IMR-90 (cell line): ENCODE data around the gene RBM7. TPM values are rescaled to one million over a fixed set of nuclear protein-coding genes. Genes with fewer than 3 reads are reported as not detected.
A peak's percentile ranks its signal among the peaks of the same experiment; 100 is the strongest.

ENCODE experiments used
- ATAC-seq: fragments of 200-7000 bp; cut with Tn5 transposase; 2 replicates; pipeline ENCODE4 v1.9.1; 2020; ENCODE audit warnings: low read depth, mild to moderate bottlenecking, moderate library complexity
- BruUV-seq: library from RNA; stranded (reverse); fragments of 400-500 nt; replicated peaks from 2 replicates; lab custom pipeline; 2021; lab: Mats Ljungman, UMichigan
- CTCF ChIA-PET: fragments of 300-600 bp; formaldehyde crosslinking; extraction: SDS; loops from one replicate; lab custom pipeline; 2021; ENCODE audit warnings: antibody characterized with exemption; lab: Yijun Ruan, JAX
- POLR2A ChIA-PET: fragments of 300-600 bp; sonication (Branson Sonifier 250); formaldehyde crosslinking; loops from one replicate; lab custom pipeline; 2022; ENCODE audit warnings: antibody characterized with exemption; ENCODE audit not compliant: unreplicated experiment; lab: Charles Lee
- DNase-seq: peaks from one replicate; pipeline ENCODE4 v3.0.0; 2013
- H2AFZ ChIP-seq: replicated peaks from 2 replicates; pipeline ENCODE3; 2013; ENCODE audit warnings: low read length, mild to moderate bottlenecking; ENCODE audit not compliant: poor library complexity
- H2AK5ac ChIP-seq: 2 replicates; pipeline ENCODE4 v1.6.1; 2013; ENCODE audit warnings: low read depth, low read length, inconsistent platforms
- H2AK9ac ChIP-seq: replicated peaks from 2 replicates; pipeline ENCODE3; 2013; ENCODE audit warnings: mild to moderate bottlenecking, low read depth, low read length, moderate library complexity; ENCODE audit not compliant: poor library complexity
- H2BK120ac ChIP-seq: 2 replicates; pipeline ENCODE4 v1.6.1; 2013; ENCODE audit warnings: low read depth, low read length, inconsistent platforms
- H2BK15ac ChIP-seq: 3 replicates; pipeline ENCODE4 v1.6.1; 2013; ENCODE audit warnings: low read depth, low read length, inconsistent platforms
- H2BK20ac ChIP-seq: 2 replicates; pipeline ENCODE4 v1.6.1; 2013; ENCODE audit warnings: low read depth, mild to moderate bottlenecking, inconsistent platforms, low read length, moderate library complexity
- H2BK5ac ChIP-seq: 2 replicates; pipeline ENCODE4 v1.6.1; 2013; ENCODE audit warnings: mild to moderate bottlenecking, low read depth, low read length, inconsistent platforms; ENCODE audit not compliant: poor library complexity, severe bottlenecking
- H3K14ac ChIP-seq: replicated peaks from 2 replicates; pipeline ENCODE4 v1.6.1; 2013; ENCODE audit warnings: low read depth, low read length, inconsistent platforms
- H3K18ac ChIP-seq: 2 replicates; pipeline ENCODE4 v1.6.1; 2013; ENCODE audit warnings: low read depth, low read length, control low read depth
- H3K23ac ChIP-seq: 2 replicates; pipeline ENCODE4 v1.6.1; 2013; ENCODE audit warnings: low read depth, low read length, inconsistent platforms
- H3K27ac ChIP-seq: 2 replicates; pipeline ENCODE4 v1.5.1; 2013; ENCODE audit warnings: mild to moderate bottlenecking, control low read depth, low read length; ENCODE audit not compliant: insufficient read depth
- H3K27me3 ChIP-seq: 2 replicates; pipeline ENCODE4 v1.6.1; 2013; ENCODE audit warnings: low read length; ENCODE audit not compliant: control insufficient read depth, insufficient read depth
- H3K36me3 ChIP-seq: 2 replicates; pipeline ENCODE4 v1.6.1; 2013; ENCODE audit warnings: low read length, mixed read lengths; ENCODE audit not compliant: control insufficient read depth, insufficient read depth
- H3K4ac ChIP-seq: 2 replicates; pipeline ENCODE4 v1.6.1; 2013; ENCODE audit warnings: low read depth, low read length, inconsistent platforms
- H3K4me1 ChIP-seq: 2 replicates; pipeline ENCODE4 v1.6.1; 2013; ENCODE audit warnings: low read length, mixed read lengths; ENCODE audit not compliant: control insufficient read depth, insufficient read depth
- H3K4me2 ChIP-seq: 2 replicates; pipeline ENCODE4 v1.6.1; 2013; ENCODE audit warnings: low read depth, mild to moderate bottlenecking, control low read depth, low read length, moderate library complexity
- H3K4me3 ChIP-seq: 2 replicates; pipeline ENCODE4 v1.5.1; 2013; ENCODE audit warnings: low read depth, mild to moderate bottlenecking, control low read depth, low read length, moderate library complexity; ENCODE audit not compliant: insufficient read depth
- H3K56ac ChIP-seq: 2 replicates; pipeline ENCODE4 v1.6.1; 2013; ENCODE audit warnings: low read length, inconsistent platforms; ENCODE audit not compliant: insufficient read depth; ENCODE audit errors: extremely low read depth
- H3K79me1 ChIP-seq, 2 experiments: 2 replicates each; pipeline ENCODE4 v1.6.1; 2013; ENCODE audit warnings: low read length in 2 of 2, inconsistent platforms in 1 of 2, low read depth in 1 of 2
- H3K9ac ChIP-seq: 2 replicates; pipeline ENCODE4 v1.6.1; 2013; ENCODE audit warnings: low read depth, low read length, control low read depth
- H3K9me1 ChIP-seq: 2 replicates; pipeline ENCODE4 v1.6.1; 2013; ENCODE audit warnings: low read length, inconsistent platforms; ENCODE audit not compliant: insufficient read depth
- H3K9me3 ChIP-seq: 2 replicates; pipeline ENCODE4 v1.6.1; 2013; ENCODE audit warnings: low read length; ENCODE audit not compliant: control insufficient read depth, insufficient read depth
- H4K20me1 ChIP-seq: 2 replicates; pipeline ENCODE4 v1.6.1; 2013; ENCODE audit warnings: low read length, inconsistent platforms; ENCODE audit not compliant: insufficient read depth
- H4K5ac ChIP-seq: 2 replicates; pipeline ENCODE4 v1.6.1; 2013; ENCODE audit warnings: mild to moderate bottlenecking, low read depth, low read length, control low read depth
- H4K8ac ChIP-seq, 2 experiments: 2 replicates each; pipeline ENCODE4 v1.6.1; 2013; ENCODE audit warnings: low read depth in 2 of 2, low read length in 2 of 2, control low read depth in 1 of 2, inconsistent platforms in 1 of 2
- H4K91ac ChIP-seq: 2 replicates; pipeline ENCODE4 v1.6.1; 2013; ENCODE audit warnings: low read depth, low read length, inconsistent platforms; ENCODE audit not compliant: insufficient read depth
- CEBPB ChIP-seq: IDR thresholded peaks from 2 replicates; pipeline ENCODE4 v1.6.1; 2012; ENCODE audit warnings: low read depth, low read length, improper control_type of control experiment
- MAFK ChIP-seq: IDR thresholded peaks from 2 replicates; pipeline ENCODE4 v1.6.1; 2012; ENCODE audit warnings: low read depth, low read length, improper control_type of control experiment
- MXI1 ChIP-seq: IDR thresholded peaks from 2 replicates; pipeline ENCODE4 v1.6.1; 2012; ENCODE audit warnings: low read depth, mild to moderate bottlenecking, low read length, moderate library complexity, borderline replicate concordance
- POLR2A ChIP-seq: IDR thresholded peaks from 2 replicates; pipeline ENCODE4 v1.6.1; 2012; ENCODE audit warnings: mild to moderate bottlenecking, low read depth, low read length
- RFX5 ChIP-seq: IDR thresholded peaks from 2 replicates; pipeline ENCODE4 v1.8.0; 2012; ENCODE audit warnings: low read depth, mild to moderate bottlenecking, low read length, moderate library complexity
- SMC3 ChIP-seq: fragments of 150-350 bp; IDR thresholded peaks from 2 replicates; pipeline ENCODE4 v1.6.1; 2016; ENCODE audit warnings: low read depth, mild to moderate bottlenecking, antibody characterized with exemption, low read length, moderate library complexity
- USF2 ChIP-seq: fragments of 150-350 bp; IDR thresholded peaks from 2 replicates; pipeline ENCODE4 v1.6.1; 2017; ENCODE audit warnings: mild to moderate bottlenecking, antibody characterized with exemption, low read length, low read depth
- WGBS, 2 experiments: methylation state at CpG; one replicate each; pipeline versions ENCODE4 v1.1.5 to v1.1.7; 2013; ENCODE audit warnings: missing lambda C conversion rate in 2 of 2; ENCODE audit not compliant: insufficient read length in 1 of 2; ENCODE audit errors: extremely low coverage in 2 of 2; 5-methylcytosine and 5-hydroxymethylcytosine counted together
- dilution Hi-C: fragments of 300-500 bp; cut with HindIII; formaldehyde crosslinking; loops from one replicate; pipeline ENCODE4 v1.14.3; 2018; ENCODE audit warnings: low sequenced_read_pairs; ENCODE audit not compliant: unreplicated experiment
- in situ Hi-C: fragments of 300-500 bp; cut with MboI; formaldehyde crosslinking; loops from 3 replicates; pipeline ENCODE4 v1.14.3; 2019; ENCODE audit warnings: low sequenced_read_pairs, inconsistent platforms, mixed read lengths
- intact Hi-C: fragments of 100-400 bp; cut with micrococcal nuclease; formaldehyde crosslinking; loops from 2 replicates; pipeline ENCODE4 v1.10.0; 2022
- polyA plus RNA-seq, 3 experiments: library from polyadenylated mRNA; depleted of rRNA; stranded (reverse); fragments of >200 nt; gene quantifications; 2 replicates each; pipeline ENCODE4 v1.2.3, GENCODE V29; 2012; ENCODE audit warnings: low replicate concordance in 1 of 3
- total RNA-seq: library from RNA; depleted of rRNA; stranded (reverse); fragments of >200 nt; gene quantifications from 2 replicates; pipeline ENCODE4 v1.2.3, GENCODE V29; 2012
- TF ChIP-seq, protein P1 (sequence below): conservative IDR thresholded peaks from 2 replicates; pipeline ENCODE4 v1.5.1; 2012; ENCODE audit warnings: mild to moderate bottlenecking, low read depth, low read length, improper control_type of control experiment

Gene RBM7
- total and polyA plus RNA-seq, 2 of the 4 experiments (the other 2 are of a cell fraction), result 27.8 to 111 TPM

DNA sequence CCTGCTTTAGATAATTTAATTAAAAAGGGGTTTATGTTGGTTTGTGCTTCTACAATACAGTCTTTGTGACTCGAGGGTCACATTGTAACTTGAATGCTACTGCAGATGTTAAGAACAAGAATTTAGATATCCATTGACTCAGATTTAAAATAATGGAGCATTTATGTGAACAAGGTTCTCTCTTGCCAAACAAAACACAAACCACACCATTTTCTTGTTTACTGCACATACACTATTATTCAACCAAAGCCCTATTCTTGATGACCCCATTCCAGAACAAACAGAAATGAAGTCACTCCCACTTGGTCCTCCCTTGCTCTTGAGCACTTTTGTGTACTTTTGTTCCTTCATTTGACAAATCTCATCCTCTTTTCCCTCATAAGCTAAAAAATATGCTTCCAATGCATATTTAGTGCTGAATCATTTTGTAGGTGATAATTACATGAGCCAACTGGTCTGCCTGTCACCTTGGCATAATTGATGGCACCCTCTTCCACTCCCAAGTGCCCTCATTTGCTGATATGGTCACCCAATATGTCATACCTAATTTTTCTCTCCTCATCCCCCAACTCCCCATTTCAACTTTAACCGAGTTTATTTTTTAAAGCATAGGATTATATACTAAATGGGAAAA is 3.0 kb upstream of the RBM7 start:
- Histone ChIP-seq H2BK120ac (peak overlapping the region; percentile 82), H4K91ac (peak overlapping the region; percentile 59; the same call in 1 of the 2 replicates), H2AFZ (no peak overlapping the region), H3K9ac (no peak overlapping the region), H3K4ac (peak overlapping the region; percentile 71; the same call in 1 of the 2 replicates), H3K56ac (peak overlapping the region; percentile 68; the same call in 1 of the 2 replicates), H3K9me3 (no peaks in the 10 kb centered on the region), H3K36me3 (no peaks in the 10 kb centered on the region), H2AK9ac (no peak overlapping the region), H3K14ac (peak overlapping the region; percentile 1), H2BK5ac (peak overlapping the region; percentile 90), H3K4me1 (peaks cover 4% of the 10 kb centered on the region; the same call in 1 of the 2 replicates), H2BK15ac (peak overlapping the region; percentile 49; the same call in 2 of the 3 replicates), H3K23ac (peak overlapping the region; percentile 57; the same call in 1 of the 2 replicates), H3K79me1 (peaks cover 5 to 9% of the 10 kb centered on the region in 2 experiments; a peak in 3 of 4 replicates), H4K8ac (peak overlapping the region; percentile 59 to 63; a peak in 2 of 4 replicates), H3K18ac (peak overlapping the region; percentile 62; the same call in 1 of the 2 replicates), H4K5ac (peak overlapping the region; percentile 52; the same call in 1 of the 2 replicates), H3K9me1 (0 out of 2 replicates have a peak, but pooled peaks cover 3% of the 10 kb centered on the region), H3K27ac (peak overlapping the region; percentile 91), H2BK20ac (peak overlapping the region; percentile 29), H4K20me1 (no peaks in the 10 kb centered on the region), H3K4me3 (no peak overlapping the region), H2AK5ac (peak overlapping the region; percentile 86; the same call in 1 of the 2 replicates), H3K27me3 (no peaks in the 10 kb centered on the region), H3K4me2 (peak overlapping the region; percentile 69)
- DNase-seq, result no peak
- in situ Hi-C loops, result loop anchor here (5.0 kb wide), 1 partner anchor 45 kb away; no protein-coding TSS in a partner anchor
- CTCF ChIA-PET, result interaction anchor here (1.0 to 1.7 kb wide), 2 partner anchors 15 to 49 kb away, joined by 4 to 7 read pairs; no protein-coding TSS in a partner anchor
- TF ChIP-seq RFX5 (no peak), MAFK (peak; percentile 56), CEBPB (no peak), POLR2A (no peak), SMC3 (no peak), USF2 (no peak), MXI1 (no peak)
- TF ChIP-seq, protein P1, sequence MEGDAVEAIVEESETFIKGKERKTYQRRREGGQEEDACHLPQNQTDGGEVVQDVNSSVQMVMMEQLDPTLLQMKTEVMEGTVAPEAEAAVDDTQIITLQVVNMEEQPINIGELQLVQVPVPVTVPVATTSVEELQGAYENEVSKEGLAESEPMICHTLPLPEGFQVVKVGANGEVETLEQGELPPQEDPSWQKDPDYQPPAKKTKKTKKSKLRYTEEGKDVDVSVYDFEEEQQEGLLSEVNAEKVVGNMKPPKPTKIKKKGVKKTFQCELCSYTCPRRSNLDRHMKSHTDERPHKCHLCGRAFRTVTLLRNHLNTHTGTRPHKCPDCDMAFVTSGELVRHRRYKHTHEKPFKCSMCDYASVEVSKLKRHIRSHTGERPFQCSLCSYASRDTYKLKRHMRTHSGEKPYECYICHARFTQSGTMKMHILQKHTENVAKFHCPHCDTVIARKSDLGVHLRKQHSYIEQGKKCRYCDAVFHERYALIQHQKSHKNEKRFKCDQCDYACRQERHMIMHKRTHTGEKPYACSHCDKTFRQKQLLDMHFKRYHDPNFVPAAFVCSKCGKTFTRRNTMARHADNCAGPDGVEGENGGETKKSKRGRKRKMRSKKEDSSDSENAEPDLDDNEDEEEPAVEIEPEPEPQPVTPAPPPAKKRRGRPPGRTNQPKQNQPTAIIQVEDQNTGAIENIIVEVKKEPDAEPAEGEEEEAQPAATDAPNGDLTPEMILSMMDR, result no peak
- BruUV-seq, result no TSS peak
- POLR2A ChIA-PET, result no interaction called here
- no peak for ATAC-seq
- WGBS, 2 experiments, result 100% methylated on average over 1 of the region's 2 CpGs; no CpG with 5 or more reads in 1 of the 2 experiments
- intact Hi-C loops, result no loop called here
- dilution Hi-C loops, result no loop called here
